CD14-positive monocyte (primary cell): ENCODE results near the gene HSPA8. TPM values are rescaled to one million over a fixed set of nuclear protein-coding genes. Genes with fewer than 3 reads are reported as not detected.

Source experiments
- DNase-seq, 3 donors: peaks; one replicate each; pipeline ENCODE4 v3.0.0-alpha.2; 2011 to 2022
- H2AFZ ChIP-seq: 2 replicates; pipeline ENCODE4 v1.6.0; 2012; ENCODE audit warnings: mild to moderate bottlenecking, low read depth, low read length, inconsistent platforms; ENCODE audit not compliant: insufficient read depth, poor library complexity, severe bottlenecking
- H3K27ac ChIP-seq, 2 donors: 1 replicate in 1 of 2; 2 replicates in 1 of 2; pipeline ENCODE4 v1.5.1; 2012 to 2013; ENCODE audit warnings: low read length in 2 of 2, control low read depth in 1 of 2, inconsistent platforms in 1 of 2, low read depth in 1 of 2, mild to moderate bottlenecking in 1 of 2
- H3K27me3 ChIP-seq, 2 donors: one replicate each; pipeline versions ENCODE4 v1.6.0 to v1.6.1; 2011 to 2013; ENCODE audit warnings: low read length in 2 of 2; ENCODE audit not compliant: control insufficient read depth in 2 of 2, insufficient read depth in 2 of 2
- H3K36me3 ChIP-seq, 2 donors: replicated peaks in 1 of 2; 1 replicate in 1 of 2; 2 replicates in 1 of 2; pipeline versions ENCODE4 v1.5.1 to v1.6.1; 2012 to 2013; ENCODE audit warnings: low read length in 2 of 2, control low read depth in 1 of 2, inconsistent platforms in 1 of 2, mild to moderate bottlenecking in 1 of 2; ENCODE audit not compliant: insufficient read depth in 2 of 2, control insufficient read depth in 1 of 2
- H3K4me1 ChIP-seq, 2 donors: 1 replicate in 1 of 2; 2 replicates in 1 of 2; pipeline versions ENCODE4 v1.5.1 to v1.6.1; 2012 to 2013; ENCODE audit warnings: low read length in 2 of 2, control low read depth in 1 of 2, inconsistent platforms in 1 of 2, mild to moderate bottlenecking in 1 of 2, moderate library complexity in 1 of 2; ENCODE audit not compliant: insufficient read depth in 2 of 2, control insufficient read depth in 1 of 2
- H3K4me2 ChIP-seq: replicated peaks from 2 replicates; pipeline ENCODE3; 2012; ENCODE audit warnings: low read length, moderate library complexity, mild to moderate bottlenecking; ENCODE audit not compliant: poor library complexity, severe bottlenecking; ENCODE audit errors: extremely low read depth
- H3K4me3 ChIP-seq, 3 experiments: fragments of 200-600 bp in 1 of 3; sonication (generic) in 1 of 3; replicated peaks in 1 of 3; 1 replicate in 2 of 3; 2 replicates in 1 of 3; pipeline ENCODE4 v1.5.1; 2011 to 2013; ENCODE audit warnings: low read length in 3 of 3, mild to moderate bottlenecking in 3 of 3, control low read depth in 2 of 3, low read depth in 2 of 3, inconsistent platforms in 1 of 3, moderate library complexity in 1 of 3
- H3K79me2 ChIP-seq: 2 replicates; pipeline ENCODE4 v1.6.0; 2012; ENCODE audit warnings: mild to moderate bottlenecking, control low read depth, inconsistent platforms, low read length, moderate library complexity; ENCODE audit not compliant: insufficient read depth
- H3K9ac ChIP-seq: 2 replicates; pipeline ENCODE4 v1.6.0; 2017; ENCODE audit warnings: low read length, mild to moderate bottlenecking; ENCODE audit not compliant: insufficient read depth, poor library complexity, severe bottlenecking
- H3K9me3 ChIP-seq, 2 donors: replicated peaks in 1 of 2; 1 replicate in 1 of 2; 2 replicates in 1 of 2; pipeline versions ENCODE4 v1.5.1 to v1.6.1; 2012 to 2013; ENCODE audit warnings: low read length in 2 of 2, control low read depth in 1 of 2; ENCODE audit not compliant: control insufficient read depth in 1 of 2, insufficient read depth in 1 of 2
- H4K20me1 ChIP-seq: 2 replicates; pipeline ENCODE4 v1.6.0; 2012; ENCODE audit warnings: mild to moderate bottlenecking, low read length, control low read depth, moderate library complexity; ENCODE audit not compliant: insufficient read depth
- H3K27ac Mint-ChIP-seq, 7 donors: one replicate each; pipeline ENCODE4 v1.8.0; 2020; ENCODE audit warnings: mild to moderate bottlenecking in 7 of 7, mixed read lengths in 7 of 7, moderate library complexity in 6 of 7, inconsistent platforms in 2 of 7
- H3K27me3 Mint-ChIP-seq, 3 donors: one replicate each; pipeline ENCODE4 v1.8.0; 2021 to 2022; ENCODE audit warnings: low read depth in 3 of 3, mild to moderate bottlenecking in 3 of 3, mixed read lengths in 3 of 3, moderate library complexity in 3 of 3, inconsistent platforms in 1 of 3
- H3K36me3 Mint-ChIP-seq, 2 donors: one replicate each; pipeline ENCODE4 v1.8.0; 2020; ENCODE audit warnings: mixed read lengths in 2 of 2, inconsistent platforms in 1 of 2, mild to moderate bottlenecking in 1 of 2
- H3K4me1 Mint-ChIP-seq: one replicate; pipeline ENCODE4 v1.8.0; 2020; ENCODE audit warnings: mild to moderate bottlenecking, mixed read lengths
- H3K4me3 Mint-ChIP-seq, 2 donors: one replicate each; pipeline ENCODE4 v1.8.0; 2020; ENCODE audit warnings: mild to moderate bottlenecking in 2 of 2, mixed read lengths in 2 of 2, moderate library complexity in 1 of 2
- H3K9me3 Mint-ChIP-seq, 7 donors: one replicate each; pipeline ENCODE4 v1.8.0; 2020 to 2022; ENCODE audit warnings: mixed read lengths in 7 of 7, mild to moderate bottlenecking in 6 of 7, moderate library complexity in 6 of 7, inconsistent platforms in 2 of 7
- CTCF ChIP-seq: fragments of 200-600 bp; IDR thresholded peaks from one replicate; pipeline ENCODE4 v1.8.0; 2022; ENCODE audit warnings: antibody characterized with exemption, mild to moderate bottlenecking
- WGBS: methylation state at CpG from one replicate; pipeline ENCODE4 v1.1.5; 2013; ENCODE audit warnings: missing lambda C conversion rate; ENCODE audit not compliant: insufficient coverage; 5-methylcytosine and 5-hydroxymethylcytosine counted together
- intact Hi-C, 2 donors: fragments of 100-400 bp; cut with micrococcal nuclease; formaldehyde crosslinking; loops; one replicate each; pipeline versions ENCODE4 v1.15.0 to v1.15.1; 2023
- polyA plus RNA-seq, 3 donors: library from polyadenylated mRNA; depleted of rRNA in 1 of 3; unstranded in 2 of 3; stranded (reverse) in 1 of 3; fragments of 300-500 nt in 2 of 3; fragments of >200 nt in 1 of 3; fragmentation: Illumina TruSeq in 2 of 3; gene quantifications; 1 replicate in 2 of 3; 2 replicates in 1 of 3; pipeline ENCODE4 v1.2.3, GENCODE V29; 2012 to 2021

Gene HSPA8
- polyA plus RNA-seq, 3 donors = 399 to 531 (median 511) TPM

GRCh38 chr11:123104697-123105096 is 42.8 kb upstream of the HSPA8 start:
- no peak overlapping the region for H3K4me3 Mint-ChIP-seq
- H2AFZ ChIP-seq = no peak overlapping the region
- no peak overlapping the region for H3K27ac Mint-ChIP-seq
- no peak overlapping the region for H3K4me2 ChIP-seq
- TF ChIP-seq CTCF = no peak
- H3K27me3 Mint-ChIP-seq = peaks cover 4 to 7% (median 7%) of the 10 kb centered on the region in 3 donors
- H3K9me3 ChIP-seq = no peaks in the 10 kb centered on the region
- no peaks in the 10 kb centered on the region for H4K20me1 ChIP-seq
- H3K4me1 Mint-ChIP-seq = peaks cover 4% of the 10 kb centered on the region
- no peaks in the 10 kb centered on the region for H3K4me1 ChIP-seq
- no peak for DNase-seq
- H3K27ac ChIP-seq = no peak overlapping the region
- 96% methylated on average over 3 of the region's 3 CpGs for WGBS
- H3K9me3 Mint-ChIP-seq = no peaks in the 10 kb centered on the region
- H3K36me3 Mint-ChIP-seq = no peaks in the 10 kb centered on the region
- intact Hi-C loops = no loop called here
- H3K9ac ChIP-seq = no peak overlapping the region
- no peaks in the 10 kb centered on the region for H3K36me3 ChIP-seq
- H3K27me3 ChIP-seq = no peaks in the 10 kb centered on the region
- no peak overlapping the region for H3K4me3 ChIP-seq
- no peaks in the 10 kb centered on the region for H3K79me2 ChIP-seq

GRCh38 chr11:123103326-123103980 is 41.5 kb upstream of the HSPA8 start:
- H4K20me1 ChIP-seq = no peaks in the 10 kb centered on the region
- WGBS = 75% methylated on average over 3 of the region's 8 CpGs
- no peaks in the 10 kb centered on the region for H3K4me1 ChIP-seq
- H3K4me3 ChIP-seq = no peak overlapping the region
- TF ChIP-seq CTCF = peak; percentile 68
- Mint-ChIP-seq H3K27ac (no peak overlapping the region), H3K4me3 (no peak overlapping the region), H3K9me3 (no peaks in the 10 kb centered on the region), H3K4me1 (peaks cover 4% of the 10 kb centered on the region), H3K27me3 (peaks cover 6 to 7% (median 6%) of the 10 kb centered on the region in 3 donors), H3K36me3 (no peaks in the 10 kb centered on the region)
- H3K79me2 ChIP-seq = no peaks in the 10 kb centered on the region
- no peaks in the 10 kb centered on the region for H3K9me3 ChIP-seq
- peak; percentile 13 to 40 (median 13) for DNase-seq
- H3K27ac ChIP-seq = no peak overlapping the region
- no peaks in the 10 kb centered on the region for H3K27me3 ChIP-seq
- intact Hi-C loops = no loop called here
- no peak overlapping the region for H3K9ac ChIP-seq
- H3K4me2 ChIP-seq = no peak overlapping the region
- H2AFZ ChIP-seq = no peak overlapping the region
- no peaks in the 10 kb centered on the region for H3K36me3 ChIP-seq
